GM12801 (cell line): Measurements from ENCODE around the gene MGST2.

ENCODE experiments used
- TF ChIP-seq, protein P1 (sequence below): IDR thresholded peaks from one replicate; pipeline ENCODE4 v1.5.1; 2011; ENCODE audit warnings: control low read depth; ENCODE audit not compliant: insufficient read length; ENCODE audit errors: extremely low read depth

Gene MGST2

GRCh38 chr4:139659735-139660424 is 5.7 kb upstream of the MGST2 start:
- TF ChIP-seq, protein P1, sequence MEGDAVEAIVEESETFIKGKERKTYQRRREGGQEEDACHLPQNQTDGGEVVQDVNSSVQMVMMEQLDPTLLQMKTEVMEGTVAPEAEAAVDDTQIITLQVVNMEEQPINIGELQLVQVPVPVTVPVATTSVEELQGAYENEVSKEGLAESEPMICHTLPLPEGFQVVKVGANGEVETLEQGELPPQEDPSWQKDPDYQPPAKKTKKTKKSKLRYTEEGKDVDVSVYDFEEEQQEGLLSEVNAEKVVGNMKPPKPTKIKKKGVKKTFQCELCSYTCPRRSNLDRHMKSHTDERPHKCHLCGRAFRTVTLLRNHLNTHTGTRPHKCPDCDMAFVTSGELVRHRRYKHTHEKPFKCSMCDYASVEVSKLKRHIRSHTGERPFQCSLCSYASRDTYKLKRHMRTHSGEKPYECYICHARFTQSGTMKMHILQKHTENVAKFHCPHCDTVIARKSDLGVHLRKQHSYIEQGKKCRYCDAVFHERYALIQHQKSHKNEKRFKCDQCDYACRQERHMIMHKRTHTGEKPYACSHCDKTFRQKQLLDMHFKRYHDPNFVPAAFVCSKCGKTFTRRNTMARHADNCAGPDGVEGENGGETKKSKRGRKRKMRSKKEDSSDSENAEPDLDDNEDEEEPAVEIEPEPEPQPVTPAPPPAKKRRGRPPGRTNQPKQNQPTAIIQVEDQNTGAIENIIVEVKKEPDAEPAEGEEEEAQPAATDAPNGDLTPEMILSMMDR = no peak

DNA sequence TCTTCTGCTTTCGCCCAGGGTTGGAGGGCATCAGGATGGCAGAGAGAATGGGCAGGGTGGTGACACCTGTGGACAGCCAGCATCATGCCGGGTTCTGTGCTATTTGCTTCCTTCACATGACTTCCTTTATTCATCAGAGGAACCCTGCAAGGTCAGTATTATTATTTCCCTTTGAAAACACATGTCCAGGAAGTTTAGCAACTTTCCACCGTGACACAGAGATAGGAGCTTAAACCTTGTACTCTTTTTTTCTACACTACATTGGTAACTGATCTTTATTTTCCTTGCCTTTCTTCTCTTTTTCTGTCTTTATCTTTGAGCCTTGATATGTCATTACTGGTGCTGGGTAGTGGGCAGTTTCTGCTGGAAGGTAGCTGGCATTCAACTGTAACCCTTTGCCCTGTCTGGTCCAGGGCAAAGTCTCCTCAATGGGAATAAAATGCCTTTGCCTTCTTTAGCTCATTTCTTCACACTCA is 5.0 kb upstream of the MGST2 start:
- TF ChIP-seq, protein P1 = no peak

GRCh38 chr4:139663561-139664138 is 2.0 kb upstream of the MGST2 start:
- TF ChIP-seq, protein P1 = no peak

DNA sequence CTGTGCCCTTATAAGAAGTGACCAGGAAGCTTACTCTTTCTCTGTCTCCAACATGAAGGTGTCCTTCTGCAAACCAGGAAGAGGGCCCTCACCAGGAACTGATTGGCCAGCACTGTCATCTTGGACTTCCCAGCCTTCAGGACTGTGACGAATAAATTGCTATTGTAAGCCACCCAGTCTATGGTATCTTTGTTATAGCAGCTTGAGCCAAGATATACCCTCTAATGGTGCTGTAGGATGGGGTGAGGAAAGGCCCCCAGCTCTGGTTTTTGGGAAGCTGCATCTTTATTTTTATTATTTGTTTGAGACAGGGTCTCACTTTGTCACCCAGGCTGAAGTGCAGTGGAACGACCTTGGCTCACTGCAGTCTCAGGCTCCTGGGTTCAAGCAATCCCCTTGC is 1.2 kb upstream of the MGST2 start:
- TF ChIP-seq, protein P1 = no peak

DNA sequence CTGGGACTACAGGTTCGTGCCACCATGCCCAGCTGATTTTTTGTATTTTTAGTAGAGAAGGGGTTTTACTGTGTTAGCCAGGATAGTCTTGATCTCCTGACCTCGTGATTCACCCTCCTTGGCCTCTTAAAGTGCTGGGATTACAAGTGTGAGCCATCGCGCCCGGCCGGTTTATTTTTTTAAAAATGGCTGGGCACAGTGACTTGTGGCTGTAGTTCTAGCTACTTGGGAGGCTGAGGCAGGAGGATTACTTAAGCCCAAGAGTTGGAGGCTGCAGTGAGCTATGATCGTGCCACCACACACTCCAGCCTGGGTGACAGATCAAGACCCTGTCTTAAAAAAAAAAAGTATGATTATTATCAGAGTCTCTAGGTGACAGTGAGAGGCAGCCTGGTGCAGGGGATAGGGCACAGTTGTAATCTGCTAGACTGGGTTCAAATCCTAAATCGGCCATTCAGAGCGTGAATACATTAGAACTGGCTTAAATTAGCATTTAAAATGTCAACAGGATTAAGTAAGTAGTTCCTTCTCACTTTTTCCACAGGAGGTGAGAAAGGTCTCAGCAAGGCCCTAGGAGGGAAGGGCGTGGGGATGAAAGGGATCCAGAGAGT is 435 bp upstream of the MGST2 start:
- TF ChIP-seq, protein P1 = no peak

- TF ChIP-seq, protein P1 = no peak
Observed at GRCh38 chr4:139666735-139667281, 1.2 kb downstream of the MGST2 start.

DNA sequence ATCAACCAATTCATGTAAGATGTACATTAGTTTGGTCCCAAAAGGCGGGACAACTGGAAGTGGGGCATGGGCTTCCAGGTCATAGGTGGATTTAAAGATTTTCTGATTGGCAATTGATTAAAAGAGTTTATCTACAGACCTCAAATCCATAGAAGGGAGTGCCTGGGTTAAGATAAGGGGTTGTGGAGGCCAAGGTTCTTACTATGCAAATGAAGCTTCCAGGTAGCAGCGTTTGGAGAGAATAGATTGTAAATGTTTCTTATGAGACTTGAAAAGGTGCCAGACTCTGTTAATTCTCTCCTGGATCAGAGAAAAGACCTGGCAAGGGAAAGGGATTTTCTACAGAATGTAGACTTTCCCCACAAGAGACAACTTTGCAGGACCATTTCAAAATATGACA is 2.4 kb downstream of the MGST2 start:
- TF ChIP-seq, protein P1 = no peak
